Hepatocyte (in vitro differentiated cells): ENCODE measurements around the gene ADRM1. TPM values are rescaled to one million over a fixed set of nuclear protein-coding genes. Genes with fewer than 3 reads are reported as not detected.

ENCODE experiments used
- DNase-seq: peaks from one replicate; pipeline ENCODE4 v3.0.0-alpha.2; 2016; ENCODE audit warnings: low spot score
- H2AFZ ChIP-seq: fragments of 200-600 bp; sonication (generic); 2 replicates; pipeline ENCODE4 v1.6.0; 2016; ENCODE audit warnings: antibody characterized with exemption, mild to moderate bottlenecking
- H3K27ac ChIP-seq: fragments of 200-600 bp; sonication (generic); 2 replicates; pipeline ENCODE4 v1.5.1; 2016; ENCODE audit warnings: mild to moderate bottlenecking
- H3K27me3 ChIP-seq: fragments of 200-600 bp; sonication (generic); 2 replicates; pipeline ENCODE4 v1.6.1; 2016
- H3K36me3 ChIP-seq: fragments of 200-600 bp; sonication (generic); replicated peaks from 2 replicates; pipeline ENCODE4 v1.5.1; 2016; ENCODE audit warnings: low read depth; ENCODE audit not compliant: insufficient read depth
- H3K4me1 ChIP-seq: fragments of 200-600 bp; sonication (generic); 2 replicates; pipeline ENCODE4 v1.5.1; 2016; ENCODE audit warnings: mild to moderate bottlenecking, moderate library complexity; ENCODE audit not compliant: insufficient read depth
- H3K4me2 ChIP-seq: fragments of 200-600 bp; sonication (generic); 2 replicates; pipeline ENCODE4 v1.6.0; 2016
- H3K4me3 ChIP-seq: fragments of 200-600 bp; sonication (generic); 2 replicates; pipeline ENCODE4 v1.5.1; 2016; ENCODE audit warnings: mild to moderate bottlenecking
- H3K79me2 ChIP-seq: fragments of 200-600 bp; sonication (generic); 2 replicates; pipeline ENCODE4 v1.6.0; 2017; ENCODE audit warnings: mild to moderate bottlenecking
- H3K9me2 ChIP-seq: fragments of 200-600 bp; sonication (generic); replicated peaks from 2 replicates; pipeline ENCODE4 v1.6.0; 2017; ENCODE audit warnings: mild to moderate bottlenecking; ENCODE audit not compliant: insufficient read depth
- H3K9me3 ChIP-seq: fragments of 200-600 bp; sonication (generic); 2 replicates; pipeline ENCODE4 v1.5.1; 2016; ENCODE audit warnings: low read depth, mild to moderate bottlenecking
- H4K20me1 ChIP-seq: fragments of 200-600 bp; sonication (generic); 2 replicates; pipeline ENCODE4 v1.6.0; 2016; ENCODE audit warnings: mild to moderate bottlenecking; ENCODE audit not compliant: insufficient read depth, poor library complexity, severe bottlenecking
- EZH2 ChIP-seq: fragments of 200-600 bp; sonication (generic); IDR thresholded peaks from 2 replicates; pipeline ENCODE4 v1.6.1; 2016; ENCODE audit warnings: antibody characterized with exemption, mild to moderate bottlenecking, borderline replicate concordance
- EZH2phosphoT487 ChIP-seq: fragments of 200-600 bp; sonication (generic); IDR thresholded peaks from one replicate; pipeline ENCODE4 v1.6.1; 2018; ENCODE audit warnings: antibody characterized with exemption, mild to moderate bottlenecking, low read depth, moderate library complexity; ENCODE audit not compliant: unreplicated experiment, severe bottlenecking
- WGBS: methylation state at CpG from one replicate; pipeline ENCODE4 v1.1.6; 2016; ENCODE audit warnings: low lambda C conversion rate; ENCODE audit errors: missing lambda C conversion rate; 5-methylcytosine and 5-hydroxymethylcytosine counted together
- polyA plus RNA-seq: library from polyadenylated mRNA; unstranded; fragments of >200 nt; fragmentation: Nextera tagmentation; extraction: Ambion mirVana; gene quantifications from 2 replicates; pipeline ENCODE4 v1.2.1, GENCODE V29; 2016
- total RNA-seq: library from RNA; depleted of rRNA; stranded (reverse); fragments of >200 nt; gene quantifications from 2 replicates; pipeline ENCODE4 v1.2.3, GENCODE V29; 2014
- TF ChIP-seq, protein P1 (sequence below): fragments of 200-600 bp; sonication (generic); IDR thresholded peaks from 2 replicates; pipeline ENCODE4 v1.5.1; 2016; ENCODE audit warnings: antibody characterized with exemption, mild to moderate bottlenecking; ENCODE audit not compliant: poor library complexity

The ADRM1 gene
- total and polyA plus RNA-seq, 2 experiments from 2014 or later: 103 to 144 TPM

DNA sequence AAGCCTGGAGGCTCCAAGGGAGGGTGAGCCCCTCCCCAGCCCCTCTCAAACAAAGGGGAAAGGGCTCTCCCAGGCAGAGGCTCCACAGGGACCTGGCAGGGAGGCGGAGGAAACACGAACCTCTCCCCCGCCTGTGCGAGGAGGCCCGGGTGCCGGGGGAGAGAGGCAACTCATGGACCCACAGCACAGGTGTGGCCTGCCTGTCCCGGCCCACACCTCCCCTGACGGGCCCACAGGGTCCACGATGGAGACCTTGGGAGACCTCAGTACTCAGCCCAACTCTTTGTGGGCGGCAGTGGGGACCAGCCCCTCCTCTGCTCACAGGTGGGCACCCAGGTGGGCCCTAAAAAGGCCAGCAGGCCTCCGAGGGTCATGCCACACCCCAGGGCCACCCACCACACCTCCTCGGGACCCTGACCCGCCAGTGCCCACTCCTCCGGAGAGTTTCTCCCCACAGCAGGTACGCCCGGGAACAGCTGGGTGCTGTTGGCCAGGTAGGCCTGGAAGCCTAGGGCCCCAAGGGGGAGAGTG, 52.1 kb downstream of the ADRM1 start:
- Histone ChIP-seq H3K79me2 (peaks cover 70% of the 10 kb centered on the region), H3K9me3 (no peaks in the 10 kb centered on the region), H3K4me2 (peak overlapping the region; percentile 67), H3K27ac (peak overlapping the region; percentile 95), H3K9me2 (no peaks in the 10 kb centered on the region), H2AFZ (no peak overlapping the region), H3K4me3 (no peak overlapping the region), H3K36me3 (no peaks in the 10 kb centered on the region), H4K20me1 (peaks cover 3% of the 10 kb centered on the region), H3K27me3 (no peaks in the 10 kb centered on the region), H3K4me1 (peaks cover 74% of the 10 kb centered on the region)
- no peak for DNase-seq
- no peak for TF ChIP-seq EZH2phosphoT487
- TF ChIP-seq EZH2: no peak
- TF ChIP-seq, protein P1, sequence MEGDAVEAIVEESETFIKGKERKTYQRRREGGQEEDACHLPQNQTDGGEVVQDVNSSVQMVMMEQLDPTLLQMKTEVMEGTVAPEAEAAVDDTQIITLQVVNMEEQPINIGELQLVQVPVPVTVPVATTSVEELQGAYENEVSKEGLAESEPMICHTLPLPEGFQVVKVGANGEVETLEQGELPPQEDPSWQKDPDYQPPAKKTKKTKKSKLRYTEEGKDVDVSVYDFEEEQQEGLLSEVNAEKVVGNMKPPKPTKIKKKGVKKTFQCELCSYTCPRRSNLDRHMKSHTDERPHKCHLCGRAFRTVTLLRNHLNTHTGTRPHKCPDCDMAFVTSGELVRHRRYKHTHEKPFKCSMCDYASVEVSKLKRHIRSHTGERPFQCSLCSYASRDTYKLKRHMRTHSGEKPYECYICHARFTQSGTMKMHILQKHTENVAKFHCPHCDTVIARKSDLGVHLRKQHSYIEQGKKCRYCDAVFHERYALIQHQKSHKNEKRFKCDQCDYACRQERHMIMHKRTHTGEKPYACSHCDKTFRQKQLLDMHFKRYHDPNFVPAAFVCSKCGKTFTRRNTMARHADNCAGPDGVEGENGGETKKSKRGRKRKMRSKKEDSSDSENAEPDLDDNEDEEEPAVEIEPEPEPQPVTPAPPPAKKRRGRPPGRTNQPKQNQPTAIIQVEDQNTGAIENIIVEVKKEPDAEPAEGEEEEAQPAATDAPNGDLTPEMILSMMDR: no peak
- 62% methylated on average over 15 of the region's 16 CpGs for WGBS

DNA sequence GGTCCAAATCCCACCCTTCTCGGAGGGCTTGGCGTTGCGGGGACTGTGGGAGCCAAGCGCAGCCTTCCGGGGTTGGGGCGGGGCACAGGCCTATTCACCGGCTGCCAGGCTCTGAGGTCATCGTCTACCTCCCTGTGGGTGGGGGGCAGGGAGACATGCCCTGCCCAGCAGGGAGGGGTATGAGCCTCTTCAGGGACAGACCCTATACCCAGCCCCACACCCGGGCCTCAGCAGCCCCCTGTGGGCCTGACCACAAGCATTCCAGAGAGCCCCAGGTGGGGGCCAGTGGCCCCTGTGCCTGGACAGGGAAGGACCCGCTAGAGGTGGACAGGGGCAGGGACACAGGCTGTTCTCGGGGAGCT, 52.7 kb downstream of the ADRM1 start:
- WGBS: 43% methylated on average over 11 of the region's 11 CpGs
- Histone ChIP-seq H3K9me3 (no peaks in the 10 kb centered on the region), H3K79me2 (peaks cover 72% of the 10 kb centered on the region), H3K36me3 (no peaks in the 10 kb centered on the region), H4K20me1 (peaks cover 3% of the 10 kb centered on the region), H3K9me2 (no peaks in the 10 kb centered on the region), H3K27me3 (no peaks in the 10 kb centered on the region), H3K4me3 (no peak overlapping the region), H3K27ac (peak overlapping the region; percentile 95), H3K4me1 (peaks cover 70% of the 10 kb centered on the region), H3K4me2 (peak overlapping the region; percentile 67), H2AFZ (no peak overlapping the region)
- no peak for TF ChIP-seq EZH2phosphoT487
- TF ChIP-seq EZH2: no peak
- TF ChIP-seq, protein P1: no peak
- DNase-seq: peak; percentile 75

DNA sequence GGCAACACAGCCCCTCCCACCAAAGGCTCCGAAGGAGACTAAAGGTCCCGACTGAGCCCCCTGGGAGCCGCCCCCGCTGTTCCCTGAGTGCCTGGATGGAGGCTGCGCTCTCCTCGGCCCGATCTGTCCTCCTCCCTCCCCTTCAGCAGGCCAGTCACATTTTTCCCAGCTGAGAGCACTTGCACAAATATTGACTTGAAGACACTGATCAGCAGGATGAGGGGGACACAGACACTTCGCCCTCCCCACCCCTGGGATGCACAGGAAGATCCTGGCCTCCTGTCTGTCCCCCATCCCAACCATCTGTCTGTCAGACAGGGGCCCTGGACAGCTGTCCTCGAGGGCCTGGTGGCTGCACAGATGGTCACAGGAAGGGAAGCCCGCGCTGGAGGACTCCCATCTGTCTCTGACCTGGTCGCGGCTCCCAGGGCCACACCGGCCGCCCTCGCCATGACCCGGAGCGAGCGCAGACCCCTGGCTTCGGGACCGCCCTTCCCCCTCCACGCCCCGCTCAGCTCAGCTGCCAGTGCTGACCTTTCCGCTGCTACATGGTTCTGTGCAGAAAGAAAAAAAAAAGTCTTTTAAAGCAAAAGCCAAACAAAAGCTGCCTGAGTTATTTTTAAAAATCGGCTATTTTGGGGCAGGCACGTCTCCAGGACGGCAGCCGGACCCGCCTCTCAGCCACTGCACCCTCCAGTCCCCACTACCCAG, 53.2 kb downstream of the ADRM1 start:
- H2AFZ ChIP-seq: no peak overlapping the region
- no peak overlapping the region for H3K4me3 ChIP-seq
- no peak for DNase-seq
- WGBS: 55% methylated on average over 29 of the region's 29 CpGs
- peak overlapping the region; percentile 95 for H3K27ac ChIP-seq
- no peaks in the 10 kb centered on the region for H3K27me3 ChIP-seq
- no peaks in the 10 kb centered on the region for H3K9me3 ChIP-seq
- TF ChIP-seq, protein P1: no peak
- no peak for TF ChIP-seq EZH2phosphoT487
- no peak for TF ChIP-seq EZH2
- H3K79me2 ChIP-seq: peaks cover 77% of the 10 kb centered on the region
- peak overlapping the region; percentile 67 for H3K4me2 ChIP-seq
- peaks cover 70% of the 10 kb centered on the region for H3K4me1 ChIP-seq
- H3K9me2 ChIP-seq: no peaks in the 10 kb centered on the region
- no peaks in the 10 kb centered on the region for H3K36me3 ChIP-seq
- H4K20me1 ChIP-seq: peaks cover 6% of the 10 kb centered on the region
